OCI-LY3 (cell line): ENCODE results near the gene ADCY5.

Source experiments
- CTCF ChIP-seq: fragments of 200-600, 300-600 bp; sonication (generic); IDR thresholded peaks from 2 replicates; pipeline ENCODE4 v1.5.1; 2014; ENCODE audit warnings: antibody characterized with exemption, low read length, low read depth
- EZH2phosphoT487 ChIP-seq: fragments of 200-600 bp; shearing (Covaris generic); IDR thresholded peaks from 2 replicates; pipeline ENCODE4 v1.6.1; 2018; ENCODE audit warnings: antibody characterized with exemption, mixed run types, low read depth

GRCh38 chr3:123412811-123413604 lies 35.9 kb downstream of the ADCY5 start:
- no peak for TF ChIP-seq CTCF
- no peak for TF ChIP-seq EZH2phosphoT487
